Neutrophil (primary cell): ENCODE measurements around the gene LPP.

ENCODE experiments used
- H3K27ac ChIP-seq: fragments of 200-600 bp; sonication (generic); 2 replicates; pipeline ENCODE4 v1.5.1; 2016; ENCODE audit warnings: mild to moderate bottlenecking, moderate library complexity
- H3K27me3 ChIP-seq: fragments of 200-600 bp; sonication (generic); 2 replicates; pipeline ENCODE4 v1.6.0; 2016; ENCODE audit warnings: mild to moderate bottlenecking
- H3K36me3 ChIP-seq: fragments of 200-600 bp; sonication (generic); 2 replicates; pipeline ENCODE4 v1.5.1; 2017
- H3K4me1 ChIP-seq, 2 experiments: fragments of 200-600 bp in 1 of 2; sonication (generic) in 1 of 2; 1 replicate in 1 of 2; 2 replicates in 1 of 2; pipeline versions ENCODE4 v1.5.1 to v1.6.1; 2013 to 2016; ENCODE audit warnings: low read depth in 1 of 2, low read length in 1 of 2, mild to moderate bottlenecking in 1 of 2, moderate library complexity in 1 of 2; ENCODE audit not compliant: control insufficient read depth in 1 of 2, insufficient read depth in 1 of 2
- H3K4me3 ChIP-seq, 2 experiments: fragments of 200-600 bp in 1 of 2; sonication (generic) in 1 of 2; 1 replicate in 1 of 2; 2 replicates in 1 of 2; pipeline ENCODE4 v1.5.1; 2013 to 2016; ENCODE audit warnings: low read depth in 1 of 2, low read length in 1 of 2, mild to moderate bottlenecking in 1 of 2, moderate library complexity in 1 of 2
- H3K9me3 ChIP-seq: fragments of 200-600 bp; sonication (generic); 2 replicates; pipeline ENCODE4 v1.5.1; 2016
- TF ChIP-seq, protein P1 (sequence below): fragments of 200-600 bp; sonication (generic); IDR thresholded peaks from 2 replicates; pipeline ENCODE4 v1.5.1; 2016; ENCODE audit warnings: antibody characterized with exemption

LPP gene

DNA sequence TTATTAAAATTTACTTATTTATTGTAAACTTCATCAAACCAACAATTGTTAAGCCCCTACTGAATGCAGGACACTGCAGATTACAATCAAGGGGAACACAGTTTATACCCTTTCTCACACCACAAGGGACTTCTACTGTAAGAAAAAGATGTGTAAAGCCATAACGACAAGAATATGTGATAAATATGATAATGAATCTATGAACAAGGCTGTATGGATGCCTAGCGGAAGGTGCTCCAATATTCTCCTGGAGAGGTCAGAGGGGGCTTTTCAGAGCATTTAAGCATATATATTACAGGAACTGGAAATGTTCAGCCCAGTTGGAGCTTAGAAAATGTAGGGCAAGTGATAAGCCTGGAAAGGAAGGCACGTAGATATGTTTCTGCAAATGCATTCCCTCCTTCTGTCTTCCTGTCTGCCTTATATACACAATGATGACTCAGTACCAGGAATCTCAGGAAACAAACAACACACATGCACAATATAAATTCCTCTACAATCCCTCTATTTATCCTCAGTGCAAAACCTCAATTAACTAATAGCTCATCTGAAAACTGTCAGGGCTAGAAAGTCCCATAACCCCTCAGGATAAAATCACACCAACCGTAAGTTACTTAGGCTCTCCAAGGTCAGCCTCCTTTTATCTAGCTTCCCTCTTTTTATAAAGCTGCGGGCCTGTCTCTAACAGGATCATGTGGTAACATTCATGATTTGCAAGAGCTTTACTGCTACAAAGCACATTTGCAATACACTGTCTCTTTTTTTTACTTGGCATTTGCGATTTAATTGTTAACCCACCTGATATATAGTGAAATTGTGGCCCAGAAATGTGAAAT, 393.1 kb downstream of the LPP start:
- Histone ChIP-seq H3K27ac (no peak overlapping the region), H3K4me3 (no peak overlapping the region), H3K4me1 (peaks cover 4 to 19% of the 10 kb centered on the region in 2 experiments), H3K36me3 (no peaks in the 10 kb centered on the region), H3K27me3 (no peaks in the 10 kb centered on the region), H3K9me3 (no peaks in the 10 kb centered on the region)
- TF ChIP-seq, protein P1, sequence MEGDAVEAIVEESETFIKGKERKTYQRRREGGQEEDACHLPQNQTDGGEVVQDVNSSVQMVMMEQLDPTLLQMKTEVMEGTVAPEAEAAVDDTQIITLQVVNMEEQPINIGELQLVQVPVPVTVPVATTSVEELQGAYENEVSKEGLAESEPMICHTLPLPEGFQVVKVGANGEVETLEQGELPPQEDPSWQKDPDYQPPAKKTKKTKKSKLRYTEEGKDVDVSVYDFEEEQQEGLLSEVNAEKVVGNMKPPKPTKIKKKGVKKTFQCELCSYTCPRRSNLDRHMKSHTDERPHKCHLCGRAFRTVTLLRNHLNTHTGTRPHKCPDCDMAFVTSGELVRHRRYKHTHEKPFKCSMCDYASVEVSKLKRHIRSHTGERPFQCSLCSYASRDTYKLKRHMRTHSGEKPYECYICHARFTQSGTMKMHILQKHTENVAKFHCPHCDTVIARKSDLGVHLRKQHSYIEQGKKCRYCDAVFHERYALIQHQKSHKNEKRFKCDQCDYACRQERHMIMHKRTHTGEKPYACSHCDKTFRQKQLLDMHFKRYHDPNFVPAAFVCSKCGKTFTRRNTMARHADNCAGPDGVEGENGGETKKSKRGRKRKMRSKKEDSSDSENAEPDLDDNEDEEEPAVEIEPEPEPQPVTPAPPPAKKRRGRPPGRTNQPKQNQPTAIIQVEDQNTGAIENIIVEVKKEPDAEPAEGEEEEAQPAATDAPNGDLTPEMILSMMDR = no peak

GRCh38 chr3:188553569-188553968, 399.6 kb downstream of the LPP start:
- Histone ChIP-seq H3K36me3 (no peaks in the 10 kb centered on the region), H3K4me1 (peaks cover 0 to 23% of the 10 kb centered on the region in 2 experiments)
- TF ChIP-seq, protein P1 = no peak

DNA sequence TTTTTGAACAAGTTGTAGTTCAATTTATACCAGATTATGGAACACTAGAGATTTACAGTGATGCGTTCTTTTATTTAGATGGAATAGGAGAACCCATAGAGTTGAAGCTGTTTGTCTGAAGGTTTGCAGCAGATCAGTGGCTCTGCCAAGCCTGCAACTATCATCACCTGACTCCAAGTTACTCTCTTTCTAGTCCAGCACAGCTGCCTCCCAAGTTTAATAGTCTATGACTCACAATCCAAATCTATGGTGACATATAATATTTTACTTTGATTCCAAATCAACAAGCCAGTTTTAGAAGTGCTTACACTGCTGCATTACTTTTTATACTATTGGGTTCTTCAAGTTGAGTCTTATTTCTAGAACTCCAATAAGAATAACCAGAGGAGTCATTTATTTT, 400.4 kb downstream of the LPP start:
- Histone ChIP-seq H3K9me3 (no peaks in the 10 kb centered on the region), H3K27ac (no peak overlapping the region), H3K27me3 (no peaks in the 10 kb centered on the region), H3K4me1 (peaks cover 0 to 26% of the 10 kb centered on the region in 2 experiments), H3K36me3 (no peaks in the 10 kb centered on the region), H3K4me3 (no peak overlapping the region)
- TF ChIP-seq, protein P1 = no peak

More at GRCh38 chr3:188553569-188553968, 399.6 kb downstream of the LPP start:
- Histone ChIP-seq H3K27ac (no peak overlapping the region), H3K27me3 (no peaks in the 10 kb centered on the region), H3K4me3 (no peak overlapping the region), H3K9me3 (no peaks in the 10 kb centered on the region)

DNA sequence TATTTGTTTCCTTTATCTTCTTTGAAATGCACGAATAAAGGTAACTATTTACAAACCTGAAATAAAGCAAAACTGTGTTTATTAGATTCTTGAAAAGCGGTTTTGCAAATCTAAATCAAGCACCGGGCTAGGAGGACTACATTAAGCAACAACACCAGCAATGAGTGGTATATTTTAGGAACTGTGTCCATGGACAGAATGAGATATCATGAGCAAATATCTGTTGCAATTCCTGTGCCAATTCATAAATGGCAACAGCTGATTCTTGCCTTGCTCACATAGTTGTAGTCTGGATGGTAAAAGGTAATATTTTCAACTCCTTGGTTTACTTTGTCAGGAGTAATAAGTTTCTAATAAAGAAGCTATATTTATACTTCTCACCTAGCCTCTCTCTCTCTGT, 403.3 kb downstream of the LPP start:
- no peaks in the 10 kb centered on the region for H3K27me3 ChIP-seq
- H3K4me3 ChIP-seq = no peak overlapping the region
- H3K4me1 ChIP-seq = peaks cover 0 to 29% of the 10 kb centered on the region in 2 experiments
- no peaks in the 10 kb centered on the region for H3K36me3 ChIP-seq
- H3K27ac ChIP-seq = no peak overlapping the region
- TF ChIP-seq, protein P1 = no peak
- H3K9me3 ChIP-seq = no peaks in the 10 kb centered on the region

DNA sequence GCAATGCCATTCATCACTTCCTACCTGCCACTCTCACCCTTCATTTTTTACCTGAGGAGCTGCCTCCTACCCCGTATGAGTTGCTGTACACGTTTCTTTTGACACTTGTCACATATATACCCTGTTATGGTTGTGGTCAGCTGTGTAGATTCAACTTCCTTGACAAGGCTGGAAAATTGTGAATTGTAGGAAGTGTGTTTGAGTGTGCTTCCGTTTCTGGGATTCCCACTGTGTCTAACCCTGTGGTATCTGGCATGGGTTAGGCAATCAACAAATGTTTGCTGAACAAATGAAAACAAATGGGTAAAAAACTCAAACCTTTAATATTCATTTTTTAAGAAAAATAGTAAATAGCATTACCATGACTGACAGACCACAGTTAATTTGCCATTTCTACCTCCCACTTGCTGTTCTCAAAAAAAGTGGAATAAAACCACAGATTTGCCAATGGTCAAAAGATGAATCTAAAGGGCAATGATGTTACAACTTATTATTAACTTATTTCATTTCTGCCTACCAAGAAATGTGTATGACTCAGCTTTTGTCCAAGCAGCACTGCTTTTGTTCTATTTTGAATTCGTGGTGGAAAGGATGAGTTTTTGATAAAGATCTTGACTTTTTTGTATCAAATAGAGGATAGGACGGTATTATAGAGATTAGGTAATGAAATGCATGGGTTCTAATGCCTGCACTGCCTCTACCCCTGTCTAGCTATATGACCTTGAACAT, 404.6 kb downstream of the LPP start:
- Histone ChIP-seq H3K27me3 (no peaks in the 10 kb centered on the region), H3K4me1 (peaks cover 0 to 31% of the 10 kb centered on the region in 2 experiments), H3K9me3 (no peaks in the 10 kb centered on the region), H3K36me3 (no peaks in the 10 kb centered on the region), H3K4me3 (no peak overlapping the region), H3K27ac (no peak overlapping the region)
- TF ChIP-seq, protein P1 = no peak
